MM.1S (cell line): ENCODE results near the gene ASB12.

Experiments
- DNase-seq: peaks from one replicate; pipeline ENCODE4 v3.0.0-alpha.2; 2015
- H2AFZ ChIP-seq: fragments of 300-600 bp; sonication (generic); 2 replicates; pipeline ENCODE4 v1.6.0; 2016; ENCODE audit warnings: antibody characterized with exemption, low read length
- H3F3A ChIP-seq: fragments of 300-600 bp; sonication (generic); 2 replicates; pipeline ENCODE4 v1.6.1; 2016; ENCODE audit warnings: mild to moderate bottlenecking, antibody characterized with exemption, low read length, moderate library complexity, mixed read lengths; ENCODE audit not compliant: insufficient read depth
- H3K27ac ChIP-seq: fragments of 300-600 bp; sonication (generic); 2 replicates; pipeline ENCODE4 v1.5.1; 2016; ENCODE audit warnings: mild to moderate bottlenecking, low read length
- H3K27me3 ChIP-seq: fragments of 300-600 bp; sonication (generic); replicated peaks from 2 replicates; pipeline ENCODE4 v1.6.0; 2016; ENCODE audit warnings: low read length; ENCODE audit not compliant: insufficient read depth
- H3K36me3 ChIP-seq: fragments of 300-600 bp; sonication (generic); replicated peaks from 2 replicates; pipeline ENCODE4 v1.6.1; 2016; ENCODE audit warnings: mild to moderate bottlenecking, low read length, mixed read lengths; ENCODE audit not compliant: insufficient read depth
- H3K4me1 ChIP-seq: fragments of 300-600 bp; sonication (generic); 2 replicates; pipeline ENCODE4 v1.6.1; 2016; ENCODE audit warnings: low read length, mixed read lengths
- H3K4me2 ChIP-seq: fragments of 300-600 bp; sonication (generic); 2 replicates; pipeline ENCODE4 v1.6.0; 2016; ENCODE audit warnings: low read depth, low read length
- H3K4me3 ChIP-seq: fragments of 300-600 bp; sonication (generic); 2 replicates; pipeline ENCODE4 v1.5.1; 2016; ENCODE audit warnings: low read length, mixed read lengths
- H3K79me2 ChIP-seq: fragments of 300-600 bp; sonication (generic); 2 replicates; pipeline ENCODE4 v1.6.1; 2016; ENCODE audit warnings: mixed run types, low read length, mixed read lengths
- H3K9ac ChIP-seq: fragments of 300-600 bp; sonication (generic); 2 replicates; pipeline ENCODE4 v1.6.1; 2016; ENCODE audit warnings: low read length, mixed read lengths
- H3K9me2 ChIP-seq: fragments of 300-600 bp; sonication (generic); replicated peaks from 2 replicates; pipeline ENCODE4 v1.6.1; 2016; ENCODE audit warnings: mild to moderate bottlenecking, low read length, mixed read lengths; ENCODE audit not compliant: insufficient read depth
- H3K9me3 ChIP-seq: fragments of 300-600 bp; sonication (generic); replicated peaks from 2 replicates; pipeline ENCODE4 v1.6.1; 2016; ENCODE audit warnings: mild to moderate bottlenecking, low read length, mixed read lengths; ENCODE audit not compliant: insufficient read depth
- H4K20me1 ChIP-seq: fragments of 300-600 bp; sonication (generic); 2 replicates; pipeline ENCODE4 v1.6.1; 2016; ENCODE audit warnings: mild to moderate bottlenecking, low read length, moderate library complexity, mixed read lengths; ENCODE audit not compliant: insufficient read depth
- CTCF ChIP-seq: fragments of 300-600 bp; sonication (generic); IDR thresholded peaks from 2 replicates; pipeline ENCODE4 v1.5.1; 2016; ENCODE audit warnings: antibody characterized with exemption, low read length, mixed read lengths
- EZH2 ChIP-seq: fragments of 300-600 bp; sonication (generic); optimal IDR thresholded peaks from 2 replicates; pipeline ENCODE3; 2017; ENCODE audit warnings: low read depth, mild to moderate bottlenecking, antibody characterized with exemption, low read length, mixed read lengths
- EZH2phosphoT487 ChIP-seq: fragments of 300-600 bp; sonication (generic); IDR thresholded peaks from 2 replicates; pipeline ENCODE4 v1.6.1; 2018; ENCODE audit warnings: antibody characterized with exemption, low read length

Gene ASB12

DNA sequence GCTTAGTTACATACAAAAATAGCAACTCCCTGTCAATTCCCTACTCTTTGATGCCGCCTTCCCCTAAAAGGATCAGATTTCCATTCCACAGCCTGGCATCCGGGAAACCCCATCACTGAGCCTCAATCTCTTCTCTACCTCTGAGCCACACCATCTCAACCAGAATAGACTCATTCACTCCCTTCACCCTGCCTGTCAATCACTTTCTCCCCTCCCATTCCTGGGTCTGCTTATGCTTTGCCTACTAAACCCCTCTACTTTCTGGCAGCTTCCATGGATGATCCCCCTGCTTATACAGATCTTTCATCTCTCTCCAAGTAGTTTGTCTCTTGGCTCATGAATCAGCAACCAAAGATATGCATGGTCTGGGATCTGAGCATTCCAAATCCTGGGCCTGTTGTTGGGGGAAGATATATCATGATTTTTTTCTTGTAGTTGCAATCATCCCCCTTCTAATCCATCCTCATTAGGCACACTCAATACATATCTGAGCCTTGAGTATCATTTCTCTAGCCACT is 27.5 kb downstream of the ASB12 start:
- Histone ChIP-seq H3K4me1 (0 out of 2 replicates have a peak, but pooled peaks cover 8% of the 10 kb centered on the region), H4K20me1 (no peaks in the 10 kb centered on the region), H3F3A (peaks cover 10% of the 10 kb centered on the region), H3K27ac (no peak overlapping the region), H2AFZ (no peak overlapping the region), H3K4me2 (no peak overlapping the region), H3K27me3 (no peaks in the 10 kb centered on the region), H3K9ac (no peak overlapping the region), H3K79me2 (peaks cover 20% of the 10 kb centered on the region), H3K9me3 (no peaks in the 10 kb centered on the region), H3K36me3 (no peaks in the 10 kb centered on the region), H3K4me3 (no peak overlapping the region), H3K9me2 (no peaks in the 10 kb centered on the region)
- DNase-seq = no peak
- TF ChIP-seq CTCF = no peak
- TF ChIP-seq EZH2 = no peak
- TF ChIP-seq EZH2phosphoT487 = no peak

GRCh38 chrX:64198036-64198435 is 32.4 kb downstream of the ASB12 start:
- TF ChIP-seq CTCF (no peak), EZH2phosphoT487 (no peak), EZH2 (no peak)
- Histone ChIP-seq H3K4me2 (no peak overlapping the region), H3F3A (no peaks in the 10 kb centered on the region), H3K27ac (no peak overlapping the region), H2AFZ (no peak overlapping the region), H3K79me2 (peaks cover 4% of the 10 kb centered on the region; the same call in 1 of the 2 replicates), H3K4me1 (no peaks in the 10 kb centered on the region), H3K9me3 (no peaks in the 10 kb centered on the region), H3K27me3 (no peaks in the 10 kb centered on the region), H3K9me2 (no peaks in the 10 kb centered on the region), H3K4me3 (no peak overlapping the region), H3K9ac (no peak overlapping the region), H4K20me1 (no peaks in the 10 kb centered on the region), H3K36me3 (no peaks in the 10 kb centered on the region)
- peak; percentile 18 for DNase-seq

- Histone ChIP-seq H3K36me3 (no peaks in the 10 kb centered on the region), H3K4me3 (no peak overlapping the region), H3K27ac (no peak overlapping the region), H2AFZ (no peak overlapping the region), H3F3A (no peaks in the 10 kb centered on the region), H3K4me2 (no peak overlapping the region), H3K9me3 (no peaks in the 10 kb centered on the region), H3K27me3 (no peaks in the 10 kb centered on the region), H3K9ac (no peak overlapping the region), H3K9me2 (no peaks in the 10 kb centered on the region), H4K20me1 (no peaks in the 10 kb centered on the region), H3K79me2 (peaks cover 4% of the 10 kb centered on the region; the same call in 1 of the 2 replicates), H3K4me1 (no peaks in the 10 kb centered on the region)
- DNase-seq = no peak
- no peak for TF ChIP-seq CTCF
- TF ChIP-seq EZH2phosphoT487 = no peak
- TF ChIP-seq EZH2 = no peak
Observed at GRCh38 chrX:64196606-64197005, 33.8 kb downstream of the ASB12 start.
